HepG2 (cell line): ENCODE data around the gene PANK4. TPM values are rescaled to one million over a fixed set of nuclear protein-coding genes. Genes with fewer than 3 reads are reported as not detected.
A peak's percentile ranks its signal among the peaks of the same experiment; 100 is the strongest.

Experiments used
- ATAC-seq: fragments of 200-7000 bp; cut with Tn5 transposase; 3 replicates; pipeline ENCODE4 v1.9.1; 2020; ENCODE audit warnings: mild to moderate bottlenecking, moderate library complexity
- BruUV-seq: library from RNA; stranded (reverse); fragments of 400-500 nt; replicated peaks from 2 replicates; lab custom pipeline; 2021; lab: Mats Ljungman, UMichigan
- CTCF ChIA-PET: fragments of 300-600 bp; formaldehyde crosslinking; extraction: SDS; loops from one replicate; lab custom pipeline; 2021; ENCODE audit warnings: low total read pairs, inconsistent platforms, low intra/inter-chr PET ratio; lab: Yijun Ruan, JAX
- POLR2A ChIA-PET: fragments of 350-600 bp; sonication (Branson Sonifier 250); formaldehyde crosslinking; loops from one replicate; lab custom pipeline; 2020; ENCODE audit warnings: antibody characterized with exemption, inconsistent platforms; lab: Yijun Ruan, JAX
- DNase-seq: peaks from one replicate; pipeline ENCODE4 v3.0.0-alpha.2; 2015; ENCODE audit warnings: low spot score
- FAIRE-seq: peaks from 3 replicates; lab custom pipeline; 2011; peaks lifted over from hg19 to GRCh38; lab: Jason Lieb, UNC
- H2AFZ ChIP-seq: one replicate; pipeline ENCODE4 v1.6.1; 2011; ENCODE audit warnings: low read length, inconsistent platforms
- H3K27ac ChIP-seq: fragments of 300-600 bp; 3 replicates; pipeline ENCODE4 v1.8.0; 2011; ENCODE audit warnings: mixed run types, mild to moderate bottlenecking, mixed read lengths, low read length, inconsistent platforms; ENCODE audit not compliant: insufficient read depth; ENCODE audit errors: extremely low read length
- H3K27me3 ChIP-seq, 2 experiments: fragments of 200-600 bp in 1 of 2; 2 replicates in 1 of 2; 3 replicates in 1 of 2; pipeline versions ENCODE4 v1.6.0 to v1.8.0; 2011; ENCODE audit warnings: low read length in 2 of 2, mild to moderate bottlenecking in 2 of 2, moderate library complexity in 2 of 2, inconsistent platforms in 1 of 2; ENCODE audit not compliant: insufficient read depth in 2 of 2, control insufficient read depth in 1 of 2
- H3K36me3 ChIP-seq, 2 experiments: fragments of 200-600 bp in 1 of 2; replicated peaks in 1 of 2; 2 replicates in 1 of 2; 3 replicates in 1 of 2; pipeline versions ENCODE4 v1.5.1 to v1.8.0; 2011; ENCODE audit warnings: low read length in 2 of 2, inconsistent platforms in 1 of 2; ENCODE audit not compliant: insufficient read depth in 2 of 2, control insufficient read depth in 1 of 2
- H3K4me1 ChIP-seq: 2 replicates; pipeline ENCODE4 v1.5.1; 2012; ENCODE audit warnings: low read length, inconsistent platforms; ENCODE audit not compliant: insufficient read depth
- H3K4me2 ChIP-seq: 2 replicates; pipeline ENCODE4 v1.6.0; 2011; ENCODE audit warnings: low read depth, low read length, inconsistent platforms
- H3K4me3 ChIP-seq, 3 experiments: fragments of 200-600 bp in 1 of 3; sonication (generic), shearing (Covaris generic) in 1 of 3; replicated peaks in 1 of 3; 2 replicates each; pipeline ENCODE4 v1.5.1; 2011 to 2016; ENCODE audit warnings: low read length in 3 of 3, inconsistent platforms in 2 of 3, low read depth in 2 of 3, mild to moderate bottlenecking in 2 of 3, control low read depth in 1 of 3, mixed read lengths in 1 of 3; ENCODE audit not compliant: insufficient read depth in 1 of 3
- H3K79me2 ChIP-seq: one replicate; pipeline ENCODE4 v1.6.1; 2011; ENCODE audit warnings: low read length, inconsistent platforms; ENCODE audit not compliant: insufficient read depth
- H3K9ac ChIP-seq: 2 replicates; pipeline ENCODE4 v1.6.0; 2011; ENCODE audit warnings: mild to moderate bottlenecking, low read depth, low read length, inconsistent platforms; ENCODE audit not compliant: insufficient read depth
- H3K9me3 ChIP-seq: 2 replicates; pipeline ENCODE4 v1.5.1; 2012; ENCODE audit warnings: mild to moderate bottlenecking, low read length
- H4K20me1 ChIP-seq: 2 replicates; pipeline ENCODE4 v1.6.0; 2011; ENCODE audit warnings: inconsistent platforms, mild to moderate bottlenecking, low read length, moderate library complexity; ENCODE audit not compliant: insufficient read depth
- AGO1 ChIP-seq: fragments of 200-400 bp; formaldehyde crosslinking; IDR thresholded peaks from 2 replicates; pipeline ENCODE4 v1.6.1; 2017; ENCODE audit warnings: mild to moderate bottlenecking, low read depth, low read length, moderate library complexity; ENCODE audit not compliant: poor library complexity, severe bottlenecking
- AGO2 ChIP-seq: fragments of 200-400 bp; formaldehyde crosslinking; optimal IDR thresholded peaks from 2 replicates; pipeline ENCODE3; 2017; ENCODE audit warnings: mild to moderate bottlenecking, low read depth, low read length, moderate library complexity
- EHMT2 ChIP-seq: fragments of 200-600 bp; sonication (generic); IDR thresholded peaks from 2 replicates; pipeline ENCODE4 v1.7.0; 2017; ENCODE audit warnings: antibody characterized with exemption, low read depth, low read length, borderline replicate concordance
- GPN1 ChIP-seq: sonication (generic); formaldehyde crosslinking; IDR thresholded peaks from 2 replicates; pipeline ENCODE4 v1.5.1; 2020; ENCODE audit warnings: missing genetic modification reagents, borderline replicate concordance
- HDAC2 ChIP-seq: sonication (generic); formaldehyde crosslinking; IDR thresholded peaks from 2 replicates; pipeline ENCODE4 v1.4.0; 2020; ENCODE audit warnings: missing genetic modification reagents
- KDM4B ChIP-seq: sonication (generic); formaldehyde crosslinking; IDR thresholded peaks from 2 replicates; pipeline ENCODE4 v1.4.0; 2020; ENCODE audit warnings: missing genetic modification reagents
- LCORL ChIP-seq, 2 experiments: fragments of 450-650 bp in 1 of 2; sonication (generic) in 1 of 2; formaldehyde crosslinking in 1 of 2; IDR thresholded peaks; 2 replicates each; pipeline versions ENCODE4 v1.5.0 to v1.6.1; 2017 to 2020; ENCODE audit warnings: antibody characterized with exemption in 1 of 2, missing genetic modification reagents in 1 of 2
- NPAS2 ChIP-seq: sonication (generic); formaldehyde crosslinking; IDR thresholded peaks from 2 replicates; pipeline ENCODE4 v1.8.0; 2022; ENCODE audit warnings: mild to moderate bottlenecking, missing genetic modification reagents, borderline replicate concordance
- TAF15 ChIP-seq: fragments of 200-400 bp; formaldehyde crosslinking; IDR thresholded peaks from one replicate; pipeline ENCODE4 v1.6.1; 2018; ENCODE audit warnings: mild to moderate bottlenecking, low read depth, low read length; ENCODE audit not compliant: poor library complexity, severe bottlenecking
- TP53 ChIP-seq: sonication (generic); formaldehyde crosslinking; conservative IDR thresholded peaks from 2 replicates; pipeline ENCODE4 v1.4.0; 2020; ENCODE audit warnings: missing genetic modification reagents
- ZBTB1 ChIP-seq: sonication (generic); formaldehyde crosslinking; IDR thresholded peaks from 2 replicates; pipeline ENCODE4 v1.4.0; 2020; ENCODE audit warnings: missing genetic modification reagents, borderline replicate concordance
- ZNF124 ChIP-seq: sonication (generic); formaldehyde crosslinking; IDR thresholded peaks from 2 replicates; pipeline ENCODE4 v1.4.0; 2020; ENCODE audit warnings: missing genetic modification reagents
- ZNF225 ChIP-seq: sonication (generic); formaldehyde crosslinking; IDR thresholded peaks from 2 replicates; pipeline ENCODE4 v1.4.0; 2020; ENCODE audit warnings: mild to moderate bottlenecking, missing genetic modification reagents
- ZNF530 ChIP-seq: sonication (generic); formaldehyde crosslinking; IDR thresholded peaks from 2 replicates; pipeline ENCODE4 v1.5.0; 2020; ENCODE audit warnings: low read depth, mild to moderate bottlenecking, missing genetic modification reagents
- ZNF598 ChIP-seq: sonication (generic); formaldehyde crosslinking; IDR thresholded peaks from 2 replicates; pipeline ENCODE4 v1.5.1; 2020; ENCODE audit warnings: mild to moderate bottlenecking, missing genetic modification reagents, borderline replicate concordance
- ZNF709 ChIP-seq: sonication (generic); formaldehyde crosslinking; IDR thresholded peaks from 2 replicates; pipeline ENCODE4 v1.5.0; 2020; ENCODE audit warnings: mild to moderate bottlenecking, missing genetic modification reagents
- ZNF747 ChIP-seq: sonication (generic); formaldehyde crosslinking; IDR thresholded peaks from 2 replicates; pipeline ENCODE4 v1.8.1; 2023; ENCODE audit warnings: missing genetic modification reagents, mild to moderate bottlenecking, borderline replicate concordance
- WGBS: methylation state at CpG from one replicate; pipeline ENCODE4 v1.1.6; 2017; ENCODE audit warnings: low lambda C conversion rate; 5-methylcytosine and 5-hydroxymethylcytosine counted together
- in situ Hi-C: cut with HindIII; loops from 2 replicates; pipeline ENCODE4 v1.10.0; 2017; ENCODE audit warnings: low pct_unique_long_range_greater_than_20kb; ENCODE audit not compliant: extremely low pct_ligation_motif_present
- intact Hi-C: fragments of 100-400 bp; cut with micrococcal nuclease; formaldehyde crosslinking; loops from one replicate; pipeline ENCODE4 v1.10.0; 2022; ENCODE audit not compliant: unreplicated experiment
- polyA plus RNA-seq, 8 experiments: library from polyadenylated mRNA; depleted of rRNA in 3 of 8; stranded (reverse) in 7 of 8; unstranded in 1 of 8; fragments of >200 nt; fragmentation: Illumina TruSeq in 4 of 8; extraction: Trizol in 4 of 8; gene quantifications; 2 replicates each; pipeline versions ENCODE4 v1.2.1 to v1.2.3, GENCODE V29; 2011 to 2016; ENCODE audit warnings: low read depth in 4 of 8, missing spikeins in 1 of 8, mixed read lengths in 1 of 8; ENCODE audit not compliant: insufficient read depth in 1 of 8
- total RNA-seq, 5 experiments: library from RNA; depleted of rRNA; stranded (reverse); fragments of >200 nt; fragmentation: Illumina TruSeq; extraction: Trizol; gene quantifications; 2 replicates each; pipeline ENCODE4 v1.2.3, GENCODE V29; 2016; ENCODE audit warnings: low read depth in 1 of 5
- TF ChIP-seq, protein P1 (sequence below): sonication (generic); formaldehyde crosslinking; conservative IDR thresholded peaks from 2 replicates; pipeline ENCODE4 v1.8.0; 2022; ENCODE audit warnings: low read depth, missing genetic modification reagents
- TF ChIP-seq, protein P2 (sequence below): sonication (generic); formaldehyde crosslinking; IDR thresholded peaks from 2 replicates; pipeline ENCODE4 v1.9.0; 2022; ENCODE audit warnings: low read depth, missing genetic modification reagents

PANK4 gene
- total and polyA plus RNA-seq, 2 of the 13 experiments (the other 11 are each of a cell fraction or from before 2014, with no cell fraction given) = 17.4 to 19.3 TPM

DNA sequence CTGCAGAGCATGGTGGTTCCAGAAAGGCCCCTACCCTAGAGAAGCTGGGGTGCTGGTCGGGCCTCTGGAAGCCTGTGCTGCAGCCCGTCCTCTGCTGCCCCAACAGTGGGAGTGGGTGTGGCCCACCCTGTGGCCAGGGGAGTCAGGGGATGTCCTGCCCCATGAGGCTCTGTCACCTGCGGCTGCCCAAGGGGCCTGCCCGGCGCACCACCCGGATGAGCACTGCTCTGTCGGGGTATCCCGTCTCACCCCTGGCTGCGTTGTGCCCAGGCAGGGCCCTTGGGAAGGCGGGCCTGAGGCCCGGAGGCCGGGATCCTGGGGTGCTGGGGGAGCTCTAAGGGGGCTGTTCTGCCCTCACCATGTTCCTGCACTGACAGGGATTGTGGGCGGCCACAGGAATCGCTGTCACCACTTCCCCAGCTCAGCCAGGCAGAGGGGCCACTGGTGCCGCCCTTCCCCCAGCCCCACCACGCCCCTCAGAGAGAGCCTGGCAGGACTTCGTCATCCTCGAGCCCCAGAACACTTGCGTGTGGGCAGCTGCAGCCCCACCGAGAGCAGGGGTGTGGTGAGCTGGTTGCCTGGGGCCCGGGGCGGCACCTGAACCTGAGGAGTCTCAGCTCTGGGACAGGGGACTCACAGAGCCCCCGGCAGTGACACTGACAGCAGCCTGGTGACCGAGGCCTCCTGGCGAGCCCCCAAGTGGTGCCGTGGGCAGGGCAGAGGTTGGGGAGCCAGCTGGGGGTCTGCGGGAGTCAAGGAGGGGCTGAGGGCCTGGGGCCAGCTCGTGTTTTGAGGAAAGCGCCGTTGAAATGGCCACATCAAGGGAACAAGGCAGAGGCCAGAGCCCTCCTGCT lies 20.2 kb downstream of the PANK4 start:
- ChIA-PET POLR2A (interaction anchor here (1.0 to 1.1 kb wide), 2 partner anchors 19 to 40 kb away, joined by 3 to 4 read pairs; no protein-coding TSS in a partner anchor), CTCF (no interaction called here)
- Histone ChIP-seq H3K4me3 (no peak overlapping the region), H2AFZ (no peak overlapping the region), H3K4me2 (no peak overlapping the region), H4K20me1 (no peaks in the 10 kb centered on the region), H3K4me1 (peaks cover 9% of the 10 kb centered on the region), H3K9ac (no peak overlapping the region), H3K27ac (no peak overlapping the region), H3K9me3 (no peaks in the 10 kb centered on the region), H3K27me3 (peaks cover 14 to 38% of the 10 kb centered on the region in 2 experiments), H3K36me3 (peaks cover 2 to 19% of the 10 kb centered on the region in 2 experiments), H3K79me2 (no peaks in the 10 kb centered on the region)
- no peak for TF ChIP-seq ZNF747 (CRISPR knock-in tag)
- TF ChIP-seq TAF15 = peak; percentile 41
- no peak for TF ChIP-seq ZNF124
- TF ChIP-seq KDM4B (CRISPR knock-in tag) = no peak
- TF ChIP-seq GPN1 (CRISPR knock-in tag) = no peak
- TF ChIP-seq ZNF225 = no peak
- no peak for TF ChIP-seq HDAC2
- no peak for TF ChIP-seq ZNF598
- TF ChIP-seq ZNF709 = no peak
- TF ChIP-seq, protein P1, sequence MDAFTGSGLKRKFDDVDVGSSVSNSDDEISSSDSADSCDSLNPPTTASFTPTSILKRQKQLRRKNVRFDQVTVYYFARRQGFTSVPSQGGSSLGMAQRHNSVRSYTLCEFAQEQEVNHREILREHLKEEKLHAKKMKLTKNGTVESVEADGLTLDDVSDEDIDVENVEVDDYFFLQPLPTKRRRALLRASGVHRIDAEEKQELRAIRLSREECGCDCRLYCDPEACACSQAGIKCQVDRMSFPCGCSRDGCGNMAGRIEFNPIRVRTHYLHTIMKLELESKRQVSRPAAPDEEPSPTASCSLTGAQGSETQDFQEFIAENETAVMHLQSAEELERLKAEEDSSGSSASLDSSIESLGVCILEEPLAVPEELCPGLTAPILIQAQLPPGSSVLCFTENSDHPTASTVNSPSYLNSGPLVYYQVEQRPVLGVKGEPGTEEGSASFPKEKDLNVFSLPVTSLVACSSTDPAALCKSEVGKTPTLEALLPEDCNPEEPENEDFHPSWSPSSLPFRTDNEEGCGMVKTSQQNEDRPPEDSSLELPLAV (CRISPR knock-in tag) = no peak
- TF ChIP-seq ZBTB1 = no peak
- TF ChIP-seq, protein P2, sequence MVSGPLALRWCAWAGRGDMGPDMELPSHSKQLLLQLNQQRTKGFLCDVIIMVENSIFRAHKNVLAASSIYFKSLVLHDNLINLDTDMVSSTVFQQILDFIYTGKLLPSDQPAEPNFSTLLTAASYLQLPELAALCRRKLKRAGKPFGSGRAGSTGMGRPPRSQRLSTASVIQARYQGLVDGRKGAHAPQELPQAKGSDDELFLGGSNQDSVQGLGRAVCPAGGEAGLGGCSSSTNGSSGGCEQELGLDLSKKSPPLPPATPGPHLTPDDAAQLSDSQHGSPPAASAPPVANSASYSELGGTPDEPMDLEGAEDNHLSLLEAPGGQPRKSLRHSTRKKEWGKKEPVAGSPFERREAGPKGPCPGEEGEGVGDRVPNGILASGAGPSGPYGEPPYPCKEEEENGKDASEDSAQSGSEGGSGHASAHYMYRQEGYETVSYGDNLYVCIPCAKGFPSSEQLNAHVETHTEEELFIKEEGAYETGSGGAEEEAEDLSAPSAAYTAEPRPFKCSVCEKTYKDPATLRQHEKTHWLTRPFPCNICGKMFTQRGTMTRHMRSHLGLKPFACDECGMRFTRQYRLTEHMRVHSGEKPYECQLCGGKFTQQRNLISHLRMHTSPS (CRISPR knock-in tag) = no peak
- TF ChIP-seq ZNF530 (CRISPR knock-in tag) = no peak
- TF ChIP-seq AGO1 = peak; percentile 86
- TF ChIP-seq LCORL (IDR thresholded peaks at IDR 0.05) = no peak
- TF ChIP-seq LCORL (CRISPR knock-in tag; IDR thresholded peaks at IDR 0.05) = no peak
- no peak for TF ChIP-seq NPAS2 (CRISPR knock-in tag)
- TF ChIP-seq TP53 (CRISPR knock-in tag) = no peak
- TF ChIP-seq AGO2 = peak; percentile 81
- TF ChIP-seq EHMT2 = no peak
- BruUV-seq = no TSS peak
- in situ Hi-C loops = loop anchor here (25.0 kb wide), 1 partner anchor 319 kb away; the partner anchor contains the start of gene FAAP20
- ATAC-seq = peak; percentile 2; the same call in 1 of the 3 replicates
- 60% methylated on average over 1 of the region's 30 CpGs for WGBS
- intact Hi-C loops = no loop called here
- no peak for DNase-seq
- no peak for FAIRE-seq
